Stomach (tissue), 19 donors: ENCODE results near the gene ORC3. TPM values are rescaled to one million over a fixed set of nuclear protein-coding genes. Genes with fewer than 3 reads are reported as not detected.

ENCODE experiments used
- DNase-seq, 2 donors: peaks; one replicate each; pipeline versions ENCODE4 v3.0.0 to v3.0.0-alpha.2; 2013 to 2019
- H3K27ac ChIP-seq, 5 donors: fragments of 200-600 bp in 4 of 5; sonication (generic) in 4 of 5; one replicate each; pipeline ENCODE4 v1.5.1; 2013 to 2019; ENCODE audit warnings: mild to moderate bottlenecking in 1 of 5, moderate library complexity in 1 of 5
- H3K27me3 ChIP-seq, 3 donors: fragments of 200-600 bp; sonication (generic); one replicate each; pipeline ENCODE4 v1.5.1; 2017 to 2019; ENCODE audit warnings: mixed run types in 1 of 3
- H3K36me3 ChIP-seq, 4 donors: fragments of 200-600 bp; sonication (generic); 1 replicate in 3 of 4; 2 replicates in 1 of 4; pipeline ENCODE4 v1.5.1; 2016 to 2019
- H3K4me1 ChIP-seq, 4 donors: fragments of 200-600 bp; sonication (generic); one replicate each; pipeline ENCODE4 v1.5.1; 2016 to 2019
- H3K4me3 ChIP-seq, 4 donors: fragments of 200-600 bp; sonication (generic) in 3 of 4; one replicate each; pipeline ENCODE4 v1.5.1; 2016 to 2019; ENCODE audit warnings: mild to moderate bottlenecking in 1 of 4
- H3K9me3 ChIP-seq, 4 donors: fragments of 200-600 bp; sonication (generic); one replicate each; pipeline ENCODE4 v1.5.1; 2016 to 2019
- CTCF ChIP-seq, 7 experiments: fragments of 450-650 bp in 4 of 7; fragments of 200-600 bp in 3 of 7; sonication (generic) in 3 of 7; IDR thresholded peaks; one replicate each; pipeline ENCODE4 v1.5.1; 2016 to 2019; ENCODE audit warnings: antibody characterized with exemption in 7 of 7, control low read depth in 2 of 7, mild to moderate bottlenecking in 1 of 7
- EP300 ChIP-seq: sonication (generic); formaldehyde crosslinking; IDR thresholded peaks from one replicate; pipeline ENCODE4 v1.6.1; 2017; ENCODE audit warnings: antibody characterized with exemption
- POLR2A ChIP-seq, 4 donors: fragments of 450-650 bp; IDR thresholded peaks; one replicate each; pipeline ENCODE4 v1.6.1; 2016; ENCODE audit warnings: antibody characterized with exemption in 4 of 4, control low read depth in 2 of 4, mild to moderate bottlenecking in 1 of 4, moderate library complexity in 1 of 4
- POLR2AphosphoS5 ChIP-seq, 3 donors: sonication (generic); formaldehyde crosslinking; IDR thresholded peaks; one replicate each; pipeline ENCODE4 v1.6.1; 2016; ENCODE audit warnings: antibody characterized with exemption in 3 of 3
- WGBS, 5 donors: extraction: QIAGEN DNeasy Blood & Tissue Kit in 3 of 5; methylation state at CpG; one replicate each; pipeline versions ENCODE4 v1.1.5 to v1.1.7; 2013 to 2018; 5-methylcytosine and 5-hydroxymethylcytosine counted together
- intact Hi-C: fragments of 100-400 bp; cut with DNase I; formaldehyde crosslinking; loops from one replicate; pipeline ENCODE4 v1.15.1; 2023; ENCODE audit warnings: low total_unique reads
- long read RNA-seq, 10 donors: transcript quantifications; one replicate each; lab custom pipeline, GENCODE V29; 2026
- polyA plus RNA-seq, 3 donors: library from polyadenylated mRNA; stranded (reverse); fragments of 200-250 nt; gene quantifications; one replicate each; pipeline ENCODE4 v1.2.3, GENCODE V29; 2013
- total RNA-seq, 5 donors: library from RNA; depleted of rRNA; stranded (reverse); fragments of >200 nt; gene quantifications; one replicate each; pipeline versions ENCODE4 v1.1.0 to v1.2.3, GENCODE V29; 2014 to 2016
- donor health status: healthy with polysubstance abuse.
- donor health status: Bipolar disorder and iron deficiency.
- donor health status: healthy.

Gene ORC3
- total RNA-seq (10 to 100 TPM in 3 of 5 donors, 1 to 10 TPM in 2; 5.8 to 33.8 (median 14.3) TPM), polyA plus RNA-seq (10 to 100 TPM in 2 of 3 donors, 1 to 10 TPM in 1; 8.4 to 11.3 (median 10.8) TPM)
- long read RNA-seq, donor 1, partial matches to known transcripts = 0 of 2 reads
- long read RNA-seq, donor 1, other reads (novel, unspliced or antisense) = 0 of 2 reads
- long read RNA-seq, donor 2 = 0 reads
- long read RNA-seq, donor 3, partial matches to known transcripts = 0 of 2 reads
- long read RNA-seq, donor 3, other reads (novel, unspliced or antisense) = 0 of 2 reads
- long read RNA-seq, donor 4 = 0 reads
- long read RNA-seq, donor 5, partial matches to known transcripts = 0 of 4 reads
- long read RNA-seq, donor 5, other reads (novel, unspliced or antisense) = 0 of 4 reads
- long read RNA-seq, donor 6, partial matches to known transcripts = 0 of 8 reads
- long read RNA-seq, donor 6, other reads (novel, unspliced or antisense) = 0 of 8 reads
- long read RNA-seq, donor 7, partial matches to known transcripts = 0 of 6 reads
- long read RNA-seq, donor 7, other reads (novel, unspliced or antisense) = 0 of 6 reads
- long read RNA-seq, donor 8, partial matches to known transcripts = 0 of 3 reads
- long read RNA-seq, donor 8, other reads (novel, unspliced or antisense) = 0 of 3 reads
- long read RNA-seq, donor 9, partial matches to known transcripts = 0 of 3 reads
- long read RNA-seq, donor 9, other reads (novel, unspliced or antisense) = 0 of 3 reads
- long read RNA-seq, donor 10, partial matches to known transcripts = 0 of 2 reads
- long read RNA-seq, donor 10, other reads (novel, unspliced or antisense) = 0 of 2 reads

DNA sequence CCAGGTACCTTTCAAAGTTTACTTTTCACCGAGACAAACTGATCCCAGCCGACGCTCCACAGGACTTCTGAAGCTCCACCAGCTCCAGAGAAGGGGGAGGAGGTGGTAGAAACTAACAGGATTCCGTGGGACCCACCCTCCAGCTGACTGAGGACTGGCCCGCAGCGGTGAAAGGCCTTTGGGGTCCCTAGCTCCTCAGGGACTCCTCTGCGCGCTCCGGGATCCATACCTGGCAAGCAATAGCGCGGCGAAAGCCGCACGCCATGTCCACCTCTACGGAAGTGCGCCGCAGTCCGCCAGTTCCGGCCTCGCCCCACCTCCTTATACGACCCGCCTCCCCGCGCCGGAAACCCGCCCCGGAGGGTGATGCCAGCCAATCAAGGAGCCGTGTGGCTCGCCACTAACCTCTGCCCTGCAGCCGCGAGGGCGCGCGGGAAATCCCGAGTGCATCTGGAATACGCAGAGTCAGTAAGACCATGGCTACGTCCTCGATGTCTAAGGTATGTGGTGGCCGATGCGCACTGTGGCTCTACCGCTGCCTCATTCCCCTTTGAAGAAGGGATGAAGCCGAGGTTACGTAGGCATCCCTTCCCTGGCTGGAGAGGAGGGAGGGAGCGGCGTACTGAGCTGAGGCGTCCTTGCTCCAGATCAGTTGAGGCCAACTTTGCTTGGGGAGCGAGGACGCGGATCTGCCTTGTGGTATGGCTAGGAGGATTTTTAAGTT, at the start of gene ORC3, which contains the start of gene RARS2:
TSS of gene ORC3 (plus strand) at position 443 of the 724 bp plus-strand sequence. CDS start at position 477, 34 bp downstream.
TSS of gene RARS2 (minus strand) at position 295 of the 724 bp plus-strand sequence. CDS start at position 265, 30 bp downstream.
- intact Hi-C loops = loop anchor here (10.0 kb wide), 1 partner anchor 105 kb away; no protein-coding TSS in a partner anchor
- Histone ChIP-seq H3K9me3 (no peaks in the 10 kb centered on the region), H3K27ac (peak within 1 kb of the TSS; percentile 81 to 91 (median 84)), H3K4me3 (peak within 1 kb of the TSS; percentile 66 to 85 (median 72)), H3K4me1 (peaks cover 21 to 60% (median 42%) of the 10 kb centered on the region in 4 donors), H3K27me3 (no peaks in the 10 kb centered on the region), H3K36me3 (peaks cover 0 to 12% (median 7%) of the 10 kb centered on the region in 4 donors)
- WGBS, 5 donors = 0 to 1% (median 0%) methylated on average over 32 to 49 of the region's 49 CpGs
- TF ChIP-seq POLR2AphosphoS5 (IDR thresholded peaks at IDR 0.05) (peak; percentile 81 to 96 (median 82)), POLR2A (IDR thresholded peaks at IDR 0.05) (peak in 1 of 4 donors; percentile 76), EP300 (no peak)
- DNase-seq = peak; percentile 97 to 99

GRCh38 chr6:87540539-87540938, 49.4 kb upstream of the ORC3 start:
- 79 to 93% (median 82%) methylated on average over 4 of the region's 4 CpGs for WGBS, 5 donors
- intact Hi-C loops = no loop called here

DNA sequence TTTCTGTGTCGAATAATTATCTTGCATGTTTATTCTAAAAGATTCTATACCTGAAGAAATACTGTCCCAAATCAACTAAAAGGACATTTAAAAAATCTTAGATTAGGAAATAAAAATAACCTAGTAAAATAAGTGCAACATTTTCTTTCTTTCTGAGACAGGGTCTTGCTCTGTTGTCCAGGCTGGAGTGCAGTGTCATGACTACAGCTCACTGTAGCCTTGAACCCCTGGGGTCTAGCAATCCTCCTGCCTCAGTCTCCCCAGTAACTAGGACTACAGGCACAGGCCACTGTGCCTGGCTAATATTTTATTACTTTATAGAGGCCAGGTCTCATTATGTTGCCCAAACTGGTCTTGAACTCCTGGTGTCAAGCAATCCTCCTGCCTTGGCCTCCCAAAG, 48.9 kb upstream of the ORC3 start:
- H3K4me1 ChIP-seq = no peaks in the 10 kb centered on the region
- H3K27ac ChIP-seq = no peak overlapping the region
- no peaks in the 10 kb centered on the region for H3K27me3 ChIP-seq
- DNase-seq = no peak
- H3K36me3 ChIP-seq = peaks cover 7 to 78% (median 74%) of the 10 kb centered on the region in 4 donors
- no peak overlapping the region for H3K4me3 ChIP-seq
- TF ChIP-seq POLR2AphosphoS5 (IDR thresholded peaks at IDR 0.05) = no peak
- TF ChIP-seq POLR2A (IDR thresholded peaks at IDR 0.05) = no peak
- no peak for TF ChIP-seq CTCF (IDR thresholded peaks at IDR 0.05)
- no peak for TF ChIP-seq EP300
- no peaks in the 10 kb centered on the region for H3K9me3 ChIP-seq
- intact Hi-C loops = no loop called here
- 93 to 99% (median 97%) methylated on average over 1 of the region's 1 CpG for WGBS, 5 donors

More at GRCh38 chr6:87540539-87540938, 49.4 kb upstream of the ORC3 start:
- Histone ChIP-seq H3K4me1 (no peaks in the 10 kb centered on the region), H3K9me3 (no peaks in the 10 kb centered on the region), H3K36me3 (peaks cover 7 to 76% (median 72%) of the 10 kb centered on the region in 4 donors), H3K27ac (no peak overlapping the region), H3K4me3 (no peak overlapping the region), H3K27me3 (no peaks in the 10 kb centered on the region)
- DNase-seq = peak in 1 of 2 donors; percentile 28
- TF ChIP-seq POLR2AphosphoS5 (IDR thresholded peaks at IDR 0.05) (no peak), CTCF (IDR thresholded peaks at IDR 0.05) (no peak), EP300 (no peak), POLR2A (IDR thresholded peaks at IDR 0.05) (no peak)

GRCh38 chr6:87541744-87542143, 48.2 kb upstream of the ORC3 start:
- H3K4me3 ChIP-seq = no peak overlapping the region
- no peaks in the 10 kb centered on the region for H3K27me3 ChIP-seq
- WGBS, 5 donors = 86 to 100% (median 90%) methylated on average over 2 of the region's 2 CpGs
- no peaks in the 10 kb centered on the region for H3K9me3 ChIP-seq
- no peaks in the 10 kb centered on the region for H3K4me1 ChIP-seq
- DNase-seq = no peak
- no peak overlapping the region for H3K27ac ChIP-seq
- peaks cover 7 to 84% (median 80%) of the 10 kb centered on the region in 4 donors for H3K36me3 ChIP-seq
- intact Hi-C loops = no loop called here
- TF ChIP-seq POLR2A (IDR thresholded peaks at IDR 0.05) (no peak), CTCF (IDR thresholded peaks at IDR 0.05) (no peak), POLR2AphosphoS5 (IDR thresholded peaks at IDR 0.05) (no peak), EP300 (no peak)
